ENCODE results near the gene ANKRD42. TPM values are rescaled to one million over a fixed set of nuclear protein-coding genes. Genes with fewer than 3 reads are reported as not detected.
A peak's percentile ranks its signal among the peaks of the same experiment; 100 is the strongest.

Gene ANKRD42
- total RNA-seq, 6 experiments from 2014 or later: 11.9 to 16.5 (median 13.1) TPM

DNA sequence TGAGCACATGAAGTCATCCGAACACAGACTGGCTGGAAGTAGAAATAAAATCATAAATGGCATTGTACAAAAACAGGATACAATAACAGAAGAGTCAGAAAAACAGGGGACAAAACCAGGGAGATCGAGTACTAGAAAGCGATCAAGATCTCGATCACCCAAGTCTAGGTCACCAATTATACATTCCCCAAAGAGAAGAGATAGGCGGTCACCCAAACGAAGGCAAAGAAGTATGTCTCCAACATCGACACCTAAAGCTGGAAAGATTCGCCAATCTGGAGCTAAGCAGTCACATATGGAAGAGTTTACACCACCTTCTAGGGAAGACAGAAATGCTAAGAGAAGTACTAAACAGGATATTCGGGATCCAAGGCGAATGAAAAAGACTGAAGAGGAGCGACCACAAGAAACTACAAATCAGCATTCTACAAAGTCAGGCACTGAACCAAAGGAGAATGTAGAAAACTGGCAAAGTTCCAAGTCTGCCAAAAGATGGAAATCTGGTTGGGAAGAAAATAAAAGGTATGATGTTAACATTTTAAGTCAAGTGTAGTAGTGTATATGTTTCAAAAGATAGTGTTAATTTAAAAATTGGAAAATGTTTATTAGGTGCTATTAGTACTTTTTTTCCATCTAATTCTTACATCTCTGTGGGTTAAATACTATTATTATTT lies 27.2 kb upstream of the ANKRD42 start:
- peaks cover 9% of the 10 kb centered on the region; the same call in 1 of the 2 replicates for H3K27me3 Mint-ChIP-seq (ENCODE audit: insufficient read depth)
- peaks cover 50% of the 10 kb centered on the region for H3K4me1 Mint-ChIP-seq (ENCODE audit: low read depth)
- no peak for DNase-seq
- 0 out of 2 replicates have a peak overlapping the region, but pooled peaks have one; percentile 2 for H3K27ac Mint-ChIP-seq
- H3K36me3 Mint-ChIP-seq (ENCODE audit: low read depth): peaks cover 64% of the 10 kb centered on the region
- H3K4me3 Mint-ChIP-seq: no peak overlapping the region
- TF ChIP-seq, protein P1, sequence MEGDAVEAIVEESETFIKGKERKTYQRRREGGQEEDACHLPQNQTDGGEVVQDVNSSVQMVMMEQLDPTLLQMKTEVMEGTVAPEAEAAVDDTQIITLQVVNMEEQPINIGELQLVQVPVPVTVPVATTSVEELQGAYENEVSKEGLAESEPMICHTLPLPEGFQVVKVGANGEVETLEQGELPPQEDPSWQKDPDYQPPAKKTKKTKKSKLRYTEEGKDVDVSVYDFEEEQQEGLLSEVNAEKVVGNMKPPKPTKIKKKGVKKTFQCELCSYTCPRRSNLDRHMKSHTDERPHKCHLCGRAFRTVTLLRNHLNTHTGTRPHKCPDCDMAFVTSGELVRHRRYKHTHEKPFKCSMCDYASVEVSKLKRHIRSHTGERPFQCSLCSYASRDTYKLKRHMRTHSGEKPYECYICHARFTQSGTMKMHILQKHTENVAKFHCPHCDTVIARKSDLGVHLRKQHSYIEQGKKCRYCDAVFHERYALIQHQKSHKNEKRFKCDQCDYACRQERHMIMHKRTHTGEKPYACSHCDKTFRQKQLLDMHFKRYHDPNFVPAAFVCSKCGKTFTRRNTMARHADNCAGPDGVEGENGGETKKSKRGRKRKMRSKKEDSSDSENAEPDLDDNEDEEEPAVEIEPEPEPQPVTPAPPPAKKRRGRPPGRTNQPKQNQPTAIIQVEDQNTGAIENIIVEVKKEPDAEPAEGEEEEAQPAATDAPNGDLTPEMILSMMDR (IDR thresholded peaks at IDR 0.05): no peak
- no peaks in the 10 kb centered on the region for H3K9me3 Mint-ChIP-seq

DNA sequence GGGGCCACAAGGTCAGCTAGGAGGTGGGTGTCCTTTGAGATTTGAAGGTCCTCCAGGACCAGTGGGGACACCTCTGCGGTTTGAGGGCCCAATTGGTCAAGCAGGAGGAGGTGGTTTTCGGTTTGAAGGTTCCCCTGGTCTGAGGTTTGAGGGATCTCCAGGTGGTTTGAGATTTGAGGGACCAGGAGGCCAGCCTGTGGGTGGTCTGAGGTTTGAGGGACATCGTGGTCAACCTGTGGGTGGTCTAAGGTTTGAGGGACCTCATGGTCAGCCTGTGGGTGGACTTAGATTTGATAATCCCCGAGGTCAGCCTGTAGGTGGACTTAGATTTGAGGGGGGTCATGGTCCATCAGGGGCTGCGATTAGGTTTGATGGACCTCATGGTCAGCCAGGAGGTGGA lies 24.8 kb upstream of the ANKRD42 start:
- H3K9me3 Mint-ChIP-seq: no peaks in the 10 kb centered on the region
- no peak overlapping the region for H3K4me3 Mint-ChIP-seq
- peaks cover 58% of the 10 kb centered on the region for H3K36me3 Mint-ChIP-seq (ENCODE audit: low read depth)
- TF ChIP-seq, protein P1 (IDR thresholded peaks at IDR 0.05): no peak
- H3K27ac Mint-ChIP-seq: no peak overlapping the region
- H3K4me1 Mint-ChIP-seq (ENCODE audit: low read depth): peaks cover 58% of the 10 kb centered on the region
- H3K27me3 Mint-ChIP-seq (ENCODE audit: insufficient read depth): 0 out of 2 replicates have a peak, but pooled peaks cover 4% of the 10 kb centered on the region
- no peak for DNase-seq

DNA sequence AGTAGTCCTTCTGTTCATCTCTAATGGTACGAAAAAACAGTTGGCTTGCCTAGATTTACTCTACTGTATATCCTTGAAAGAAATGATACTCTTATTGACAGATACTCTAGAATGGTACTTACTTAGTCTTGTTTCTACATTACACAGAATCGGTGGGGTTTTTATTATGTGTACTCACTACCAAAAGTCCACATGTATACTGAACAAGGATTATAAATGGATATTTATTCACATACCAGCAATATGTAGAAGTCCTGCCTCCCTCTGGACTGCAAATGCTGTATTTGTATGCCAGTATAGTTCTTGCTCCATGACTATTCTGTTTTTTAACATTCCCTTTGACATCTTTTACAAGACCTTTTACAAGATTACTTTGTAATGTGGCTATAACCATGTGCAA lies 22.6 kb upstream of the ANKRD42 start:
- peak overlapping the region; percentile 18; the same call in 1 of the 2 replicates for H3K4me3 Mint-ChIP-seq

DNA sequence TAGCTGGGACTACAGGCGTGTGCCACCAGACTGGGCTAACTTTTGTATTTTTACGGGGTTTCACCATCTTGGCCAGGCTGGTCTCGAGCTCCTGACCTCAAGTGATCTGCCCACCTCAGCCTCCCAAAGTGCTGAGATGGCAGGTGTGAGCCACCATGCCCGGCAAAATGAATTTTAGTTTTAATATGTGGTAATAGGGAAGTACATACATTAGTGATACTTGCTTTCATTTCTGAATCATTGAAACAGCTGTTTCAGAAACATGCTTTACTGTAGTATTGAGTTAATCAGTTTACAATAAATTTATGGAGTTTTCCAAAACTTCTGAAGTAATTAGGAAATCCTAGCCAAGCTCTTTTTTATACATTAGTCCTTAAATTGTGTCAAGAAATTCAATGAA lies 21.0 kb upstream of the ANKRD42 start:
- H3K27me3 Mint-ChIP-seq (ENCODE audit: insufficient read depth): 0 out of 2 replicates have a peak, but pooled peaks cover 4% of the 10 kb centered on the region
- peaks cover 52% of the 10 kb centered on the region for H3K4me1 Mint-ChIP-seq (ENCODE audit: low read depth)
- H3K27ac Mint-ChIP-seq: no peak overlapping the region
- no peak overlapping the region for H3K4me3 Mint-ChIP-seq
- no peaks in the 10 kb centered on the region for H3K9me3 Mint-ChIP-seq
- peaks cover 45% of the 10 kb centered on the region for H3K36me3 Mint-ChIP-seq (ENCODE audit: low read depth)
- TF ChIP-seq, protein P1 (IDR thresholded peaks at IDR 0.05): no peak
- no peak for DNase-seq

More for the DNA sequence above, 22.6 kb upstream of the ANKRD42 start:
- Mint-ChIP-seq H3K9me3 (no peaks in the 10 kb centered on the region), H3K36me3 (ENCODE audit: low read depth) (peaks cover 49% of the 10 kb centered on the region), H3K27me3 (ENCODE audit: insufficient read depth) (0 out of 2 replicates have a peak, but pooled peaks cover 4% of the 10 kb centered on the region), H3K27ac (no peak overlapping the region), H3K4me1 (ENCODE audit: low read depth) (peaks cover 59% of the 10 kb centered on the region)
- no peak for DNase-seq
- TF ChIP-seq, protein P1 (IDR thresholded peaks at IDR 0.05): no peak

DNA sequence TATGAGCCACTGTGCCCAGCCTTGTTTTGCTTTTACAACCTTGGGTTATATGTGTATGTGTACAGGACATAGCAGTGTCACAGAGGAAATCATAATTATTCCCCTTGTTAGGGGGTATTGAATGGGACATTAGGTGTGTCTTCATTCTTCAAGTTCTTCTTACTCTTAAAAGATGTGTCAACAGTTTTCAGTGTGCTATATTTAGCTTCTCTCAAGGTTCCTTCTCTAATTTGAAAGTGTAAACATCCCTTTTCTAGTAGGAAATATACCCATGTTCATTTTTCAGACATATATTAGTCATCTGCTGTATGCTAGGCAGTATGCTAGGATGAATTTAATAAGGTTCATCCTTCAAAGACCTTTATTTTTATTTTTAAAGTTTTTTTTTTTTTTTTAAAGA lies 19.5 kb upstream of the ANKRD42 start:
- TF ChIP-seq, protein P1 (IDR thresholded peaks at IDR 0.05): no peak
- Mint-ChIP-seq H3K9me3 (no peaks in the 10 kb centered on the region), H3K27ac (peak overlapping the region; percentile 36; the same call in 1 of the 2 replicates), H3K4me1 (ENCODE audit: low read depth) (peaks cover 46% of the 10 kb centered on the region), H3K36me3 (ENCODE audit: low read depth) (peaks cover 30% of the 10 kb centered on the region), H3K27me3 (ENCODE audit: insufficient read depth) (0 out of 2 replicates have a peak, but pooled peaks cover under 1% of the 10 kb centered on the region), H3K4me3 (no peak overlapping the region)
- DNase-seq: no peak
